HFF-Myc (cell line): ENCODE results near the gene TUSC2.
"Not testable (repeated sequence)": the region's sequence is repeated elsewhere in the genome, so short reads cannot be mapped to it uniquely, and the experiment has no call there.

Source experiments
- DNase-seq: peaks from one replicate; pipeline ENCODE4 v3.0.0-alpha.2; 2011; ENCODE audit warnings: low read depth; ENCODE audit errors: extremely low read depth
- H3K4me3 ChIP-seq: replicated peaks from 2 replicates; pipeline ENCODE4 v1.5.1; 2011; ENCODE audit warnings: low read depth, mild to moderate bottlenecking, control low read depth, low read length
- TF ChIP-seq, protein P1 (sequence below): IDR thresholded peaks from 2 replicates; pipeline ENCODE4 v1.5.1; 2012; ENCODE audit warnings: mild to moderate bottlenecking, low read depth, low read length, control low read depth; ENCODE audit errors: missing control alignments

The TUSC2 gene

GRCh38 chr3:50318615-50319014 lies 9.4 kb downstream of the TUSC2 start:
- H3K4me3 ChIP-seq = no peak overlapping the region
- TF ChIP-seq, protein P1, sequence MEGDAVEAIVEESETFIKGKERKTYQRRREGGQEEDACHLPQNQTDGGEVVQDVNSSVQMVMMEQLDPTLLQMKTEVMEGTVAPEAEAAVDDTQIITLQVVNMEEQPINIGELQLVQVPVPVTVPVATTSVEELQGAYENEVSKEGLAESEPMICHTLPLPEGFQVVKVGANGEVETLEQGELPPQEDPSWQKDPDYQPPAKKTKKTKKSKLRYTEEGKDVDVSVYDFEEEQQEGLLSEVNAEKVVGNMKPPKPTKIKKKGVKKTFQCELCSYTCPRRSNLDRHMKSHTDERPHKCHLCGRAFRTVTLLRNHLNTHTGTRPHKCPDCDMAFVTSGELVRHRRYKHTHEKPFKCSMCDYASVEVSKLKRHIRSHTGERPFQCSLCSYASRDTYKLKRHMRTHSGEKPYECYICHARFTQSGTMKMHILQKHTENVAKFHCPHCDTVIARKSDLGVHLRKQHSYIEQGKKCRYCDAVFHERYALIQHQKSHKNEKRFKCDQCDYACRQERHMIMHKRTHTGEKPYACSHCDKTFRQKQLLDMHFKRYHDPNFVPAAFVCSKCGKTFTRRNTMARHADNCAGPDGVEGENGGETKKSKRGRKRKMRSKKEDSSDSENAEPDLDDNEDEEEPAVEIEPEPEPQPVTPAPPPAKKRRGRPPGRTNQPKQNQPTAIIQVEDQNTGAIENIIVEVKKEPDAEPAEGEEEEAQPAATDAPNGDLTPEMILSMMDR = no peak
- DNase-seq = no peak

GRCh38 chr3:50318163-50318562 lies 9.9 kb downstream of the TUSC2 start:
- TF ChIP-seq, protein P1 = no peak
- no peak overlapping the region for H3K4me3 ChIP-seq
- no peak for DNase-seq

- TF ChIP-seq, protein P1 = no peak
- no peak overlapping the region for H3K4me3 ChIP-seq
- DNase-seq = no peak
Measured at GRCh38 chr3:50317300-50317699, 10.7 kb downstream of the TUSC2 start.

- TF ChIP-seq, protein P1 = no peak
- no peak for DNase-seq
- no peak overlapping the region for H3K4me3 ChIP-seq
Measured at GRCh38 chr3:50316657-50317242, 11.3 kb downstream of the TUSC2 start.

GRCh38 chr3:50314816-50315215 lies 13.2 kb downstream of the TUSC2 start:
- no peak for DNase-seq
- TF ChIP-seq, protein P1 = no peak
- H3K4me3 ChIP-seq = no peak overlapping the region

DNA sequence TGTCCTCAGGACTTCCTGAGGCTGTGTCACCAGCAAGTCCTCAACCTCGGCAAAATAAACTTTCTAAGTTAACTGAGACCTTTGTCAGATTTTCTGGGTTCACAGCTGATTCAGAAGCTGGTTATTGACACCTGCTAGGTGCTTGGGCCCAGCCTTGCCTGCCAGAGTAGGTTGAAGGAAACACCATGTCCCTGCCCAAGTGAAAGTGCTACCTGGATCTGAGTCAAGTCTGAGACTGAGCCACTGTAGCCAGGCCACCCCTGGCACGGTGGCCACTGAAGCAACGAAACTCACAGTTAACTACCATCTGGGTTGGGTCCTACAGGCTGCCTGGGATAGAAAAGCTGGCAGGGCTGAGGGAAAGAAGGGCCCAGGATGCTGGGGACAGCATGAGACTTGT lies 13.7 kb downstream of the TUSC2 start:
- TF ChIP-seq, protein P1 = no peak
- DNase-seq = no peak
- H3K4me3 ChIP-seq = no peak overlapping the region

DNA sequence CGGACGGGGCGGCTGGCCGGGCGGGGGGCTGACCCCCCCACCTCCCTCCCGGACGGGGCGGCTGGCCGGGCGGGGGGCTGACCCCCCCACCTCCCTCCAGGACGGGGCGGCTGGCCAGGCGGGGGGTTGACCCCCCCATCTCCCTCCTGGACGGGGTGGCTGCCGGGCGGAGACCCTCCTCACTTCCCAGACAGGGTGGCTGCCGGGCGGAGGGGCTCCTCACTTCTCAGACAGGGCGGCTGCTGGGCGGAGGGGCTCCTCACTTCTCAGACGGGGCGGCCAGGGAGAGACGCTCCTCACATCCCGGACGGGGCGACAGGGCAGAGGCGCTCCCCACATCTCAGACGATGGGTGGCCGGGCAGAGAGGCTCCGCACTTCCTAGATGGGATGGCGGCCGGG lies 16.0 kb downstream of the TUSC2 start:
- not testable (repeated sequence) for DNase-seq, H3K4me3 ChIP-seq
